Hindlimb muscle (tissue), 1 donor: ENCODE results near the gene CRY1. TPM values are rescaled to one million over a fixed set of nuclear protein-coding genes. Genes with fewer than 3 reads are reported as not detected.
"Not testable (repeated sequence)": the region's sequence is repeated elsewhere in the genome, so short reads cannot be mapped to it uniquely, and the experiment has no call there.

Experiments used
- DNase-seq: peaks from one replicate; pipeline ENCODE4 v3.0.0-alpha.2; 2013
- polyA plus RNA-seq: library from polyadenylated mRNA; unstranded; fragments of 120-200 nt; gene quantifications from one replicate; pipeline ENCODE4 v1.2.1, GENCODE V29; 2013; ENCODE audit not compliant: insufficient read length

CRY1 gene
- polyA plus RNA-seq, 1 donor, result 12.4 TPM

- no peak for DNase-seq
These were observed 29.1 kb downstream of the CRY1 start for GRCh38 chr12:107064243-107064642.

GRCh38 chr12:107058190-107058589, 35.2 kb downstream of the CRY1 start:
- no peak for DNase-seq

- DNase-seq, result no peak
These were observed 36.1 kb downstream of the CRY1 start for GRCh38 chr12:107057071-107057834.

- no peak for DNase-seq
These were observed 39.6 kb downstream of the CRY1 start for GRCh38 chr12:107053709-107054108.

GRCh38 chr12:107045186-107045585, 48.2 kb downstream of the CRY1 start:
- no peak for DNase-seq

- DNase-seq, result no peak
These were observed 50.5 kb downstream of the CRY1 start for GRCh38 chr12:107042801-107043200.

- no peak for DNase-seq
These were observed 57.6 kb downstream of the CRY1 start for GRCh38 chr12:107035733-107036132.

GRCh38 chr12:107033758-107034739, 59.3 kb downstream of the CRY1 start:
- no peak for DNase-seq

- DNase-seq, result no peak
These were observed 61.1 kb downstream of the CRY1 start for GRCh38 chr12:107032266-107032665.

- no peak for DNase-seq
These were observed 62.3 kb downstream of the CRY1 start for GRCh38 chr12:107031061-107031460.

- peak; percentile 45 for DNase-seq
These were observed 64.3 kb downstream of the CRY1 start for GRCh38 chr12:107029081-107029480.

GRCh38 chr12:107027636-107028053, 65.7 kb downstream of the CRY1 start:
- DNase-seq, result peak; percentile 87

GRCh38 chr12:107026806-107027635, 66.3 kb downstream of the CRY1 start:
- peak; percentile 43 for DNase-seq

GRCh38 chr12:107026356-107026755, 67.0 kb downstream of the CRY1 start:
- DNase-seq, result not testable (repeated sequence)

- DNase-seq, result no peak
These were observed 67.7 kb downstream of the CRY1 start for GRCh38 chr12:107025671-107026070.

- DNase-seq, result no peak
These were observed 73.8 kb downstream of the CRY1 start for GRCh38 chr12:107019546-107019945.

GRCh38 chr12:107017042-107017441, 76.3 kb downstream of the CRY1 start:
- DNase-seq, result no peak

- no peak for DNase-seq
These were observed 79.3 kb downstream of the CRY1 start for GRCh38 chr12:107014055-107014454.

- no peak for DNase-seq
These were observed 80.5 kb downstream of the CRY1 start for GRCh38 chr12:107012736-107013425.

GRCh38 chr12:107011519-107011918, 81.8 kb downstream of the CRY1 start:
- no peak for DNase-seq

- DNase-seq, result no peak
These were observed 85.9 kb downstream of the CRY1 start for GRCh38 chr12:107007411-107007810.

- DNase-seq, result not testable (repeated sequence)
These were observed 90.7 kb downstream of the CRY1 start for GRCh38 chr12:107002665-107003064.
